ENCODE results near the gene KARS1. TPM values are rescaled to one million over a fixed set of nuclear protein-coding genes. Genes with fewer than 3 reads are reported as not detected.

The KARS1 gene
- total and polyA plus RNA-seq, 2 of the 4 experiments (the other 2 are of a cell fraction) = 122 to 228 TPM

- Histone ChIP-seq H3K14ac (replicated peaks; ENCODE audit: low read depth, low read length) (no peak overlapping the region), H2AFZ (replicated peaks; ENCODE audit: low read length, poor library complexity) (no peak overlapping the region), H2BK20ac (ENCODE audit: low read depth, low read length) (no peak overlapping the region), H2BK15ac (ENCODE audit: low read depth, low read length) (no peak overlapping the region), H2BK5ac (ENCODE audit: low read depth, low read length, poor library complexity, severe bottlenecking) (no peak overlapping the region), H2AK5ac (ENCODE audit: low read depth, low read length) (no peak overlapping the region), H3K4me3 (ENCODE audit: insufficient read depth, low read depth, low read length) (no peak overlapping the region), H3K9me1 (ENCODE audit: insufficient read depth, low read length) (peaks cover 3% of the 10 kb centered on the region; the same call in 1 of the 2 replicates), H4K5ac (ENCODE audit: low read depth, low read length) (no peak overlapping the region), H3K27me3 (ENCODE audit: control insufficient read depth, insufficient read depth, low read length) (no peaks in the 10 kb centered on the region), H2BK120ac (ENCODE audit: low read depth, low read length) (no peak overlapping the region), H3K4ac (ENCODE audit: low read depth, low read length) (no peak overlapping the region), H3K79me1 (ENCODE audit: low read depth in 1 of 2, low read length in 2 of 2) (0 out of 4 replicates have a peak, but pooled peaks cover 0 to 8% of the 10 kb centered on the region in 2 experiments), H3K4me2 (ENCODE audit: low read depth, low read length) (no peak overlapping the region), H3K9me3 (ENCODE audit: control insufficient read depth, insufficient read depth, low read length) (no peaks in the 10 kb centered on the region), H2AK9ac (replicated peaks; ENCODE audit: low read depth, low read length, poor library complexity) (no peak overlapping the region), H3K56ac (ENCODE audit: extremely low read depth, insufficient read depth, low read length) (no peak overlapping the region), H3K36me3 (ENCODE audit: control insufficient read depth, insufficient read depth, low read length) (peaks cover 32% of the 10 kb centered on the region), H3K27ac (ENCODE audit: insufficient read depth, low read length) (no peak overlapping the region), H4K20me1 (ENCODE audit: insufficient read depth, low read length) (no peaks in the 10 kb centered on the region), H3K18ac (ENCODE audit: low read depth, low read length) (no peak overlapping the region), H3K4me1 (ENCODE audit: control insufficient read depth, insufficient read depth, low read length) (peaks cover 3% of the 10 kb centered on the region), H3K23ac (ENCODE audit: low read depth, low read length) (no peak overlapping the region), H3K9ac (ENCODE audit: low read depth, low read length) (no peak overlapping the region), H4K91ac (ENCODE audit: insufficient read depth, low read depth, low read length) (no peak overlapping the region), H4K8ac (ENCODE audit: low read depth in 2 of 2, low read length in 2 of 2) (no peak overlapping the region)
- BruUV-seq (replicated peaks) = no TSS peak
- ChIA-PET POLR2A (ENCODE audit: unreplicated experiment) (interaction anchor here (0.5 kb wide), 1 partner anchor 11 kb away, joined by 3 read pairs; no protein-coding TSS in a partner anchor), CTCF (no interaction called here)
- dilution Hi-C loops (cut with HindIII; ENCODE audit: low sequenced_read_pairs, unreplicated experiment) (no loop called here), intact Hi-C loops (cut with micrococcal nuclease) (no loop called here), in situ Hi-C loops (cut with MboI; ENCODE audit: low sequenced_read_pairs) (no loop called here)
- 100% methylated on average over 3 of the region's 4 CpGs; no CpG with 5 or more reads in 1 of the 2 experiments for WGBS, 2 experiments (ENCODE audit: extremely low coverage in 2 of 2, insufficient read length in 1 of 2)
- TF ChIP-seq CTCF (conservative IDR thresholded peaks at IDR 0.05; ENCODE audit: low read depth, low read length) = no peak
- no peak for TF ChIP-seq ELK1 (IDR thresholded peaks at IDR 0.05; ENCODE audit: borderline replicate concordance, low read depth, low read length)
- no peak for TF ChIP-seq MXI1 (IDR thresholded peaks at IDR 0.05; ENCODE audit: borderline replicate concordance, low read depth, low read length)
- TF ChIP-seq CHD1 (IDR thresholded peaks at IDR 0.05; ENCODE audit: low read depth, low read length) = no peak
- TF ChIP-seq BHLHE40 (IDR thresholded peaks at IDR 0.05; ENCODE audit: low read depth, low read length) = no peak
- DNase-seq (no peak), ATAC-seq (ENCODE audit: low read depth) (no peak)
Measured at GRCh38 chr16:75603241-75603640, 44.2 kb downstream of the KARS1 start.
